ENCODE results near the gene BCAS3.

BCAS3 gene

DNA sequence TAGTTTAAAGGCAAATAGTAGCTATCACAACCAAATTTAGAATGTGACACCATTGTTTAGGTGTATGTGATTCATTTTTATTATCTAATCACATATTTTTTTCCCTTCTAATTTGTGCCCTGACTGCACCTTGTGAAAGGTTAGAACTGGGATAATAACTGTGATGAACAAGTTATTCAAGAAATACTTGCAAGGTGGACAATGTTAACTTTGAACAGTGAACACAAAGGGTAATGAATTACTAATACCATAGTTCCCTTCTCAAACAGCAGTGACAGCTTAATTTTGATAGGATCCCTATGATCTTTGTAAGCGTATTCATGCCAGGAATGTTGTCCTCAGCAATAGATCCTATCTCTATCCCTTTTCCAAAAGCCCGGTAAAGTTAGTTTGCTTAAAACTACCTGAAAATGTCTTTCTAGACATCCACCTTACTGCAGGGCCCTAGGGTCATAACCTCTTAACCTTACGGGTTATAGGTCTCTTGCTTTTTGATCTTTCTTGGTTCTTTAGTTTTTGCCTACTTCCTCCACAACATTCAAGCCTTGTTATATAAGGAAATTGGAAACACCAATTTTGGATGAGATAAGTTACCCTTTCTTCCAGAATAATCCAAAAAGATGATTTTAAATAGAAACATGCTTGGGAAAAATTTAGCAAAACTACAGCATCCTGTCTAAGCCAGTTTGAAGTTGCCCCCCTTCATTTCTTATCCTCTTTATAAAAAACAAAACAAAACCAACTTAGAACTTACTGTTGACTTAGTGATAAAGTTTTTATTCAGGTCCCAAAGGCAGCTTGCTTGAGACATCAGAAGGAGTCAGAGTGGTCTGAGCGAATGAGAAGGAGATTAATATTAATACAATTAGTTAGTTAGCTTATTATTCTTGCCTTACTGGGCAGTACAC lies 522.0 kb downstream of the BCAS3 start:
- Histone ChIP-seq H3K27ac (ENCODE audit: low read length) (no peak overlapping the region), H3K36me3 (replicated peaks; ENCODE audit: low read depth, low read length) (no peaks in the 10 kb centered on the region), H3K4me3 (ENCODE audit: low read length) (no peak overlapping the region), H4K20me1 (ENCODE audit: insufficient read depth, low read length) (no peaks in the 10 kb centered on the region), H3K9me3 (ENCODE audit: insufficient read depth, low read length) (no peaks in the 10 kb centered on the region), H3K79me2 (ENCODE audit: low read length) (no peaks in the 10 kb centered on the region), H3K27me3 (ENCODE audit: low read depth, low read length) (peaks cover 7% of the 10 kb centered on the region; the same call in 1 of the 2 replicates), H3K4me2 (ENCODE audit: low read length) (no peak overlapping the region), H2AFZ (ENCODE audit: low read depth, low read length) (no peak overlapping the region), H3K9ac (ENCODE audit: low read length) (no peak overlapping the region), H3K4me1 (ENCODE audit: low read length) (no peaks in the 10 kb centered on the region)
- TF ChIP-seq EZH2phosphoT487 (IDR thresholded peaks at IDR 0.05; ENCODE audit: low read depth) (no peak), CTCF (IDR thresholded peaks at IDR 0.05; ENCODE audit: low read depth, low read length) (no peak)

GRCh38 chr17:61200339-61200715 lies 522.7 kb downstream of the BCAS3 start:
- Histone ChIP-seq H3K4me2 (ENCODE audit: low read length) (no peak overlapping the region), H2AFZ (ENCODE audit: low read depth, low read length) (no peak overlapping the region), H3K9ac (ENCODE audit: low read length) (no peak overlapping the region), H3K27ac (ENCODE audit: low read length) (no peak overlapping the region), H3K4me1 (ENCODE audit: low read length) (peaks cover 3% of the 10 kb centered on the region), H3K4me3 (ENCODE audit: low read length) (no peak overlapping the region), H4K20me1 (ENCODE audit: insufficient read depth, low read length) (no peaks in the 10 kb centered on the region), H3K9me3 (ENCODE audit: insufficient read depth, low read length) (no peaks in the 10 kb centered on the region), H3K79me2 (ENCODE audit: low read length) (no peaks in the 10 kb centered on the region), H3K36me3 (replicated peaks; ENCODE audit: low read depth, low read length) (no peaks in the 10 kb centered on the region), H3K27me3 (ENCODE audit: low read depth, low read length) (peaks cover 7% of the 10 kb centered on the region; the same call in 1 of the 2 replicates)
- TF ChIP-seq EZH2phosphoT487 (IDR thresholded peaks at IDR 0.05; ENCODE audit: low read depth) (no peak), CTCF (IDR thresholded peaks at IDR 0.05; ENCODE audit: low read depth, low read length) (no peak)

GRCh38 chr17:61201211-61201610 lies 523.6 kb downstream of the BCAS3 start:
- Histone ChIP-seq H3K9ac (ENCODE audit: low read length) (no peak overlapping the region), H3K27ac (ENCODE audit: low read length) (no peak overlapping the region), H4K20me1 (ENCODE audit: insufficient read depth, low read length) (no peaks in the 10 kb centered on the region), H3K27me3 (ENCODE audit: low read depth, low read length) (peaks cover 3% of the 10 kb centered on the region; the same call in 1 of the 2 replicates), H3K4me3 (ENCODE audit: low read length) (no peak overlapping the region), H3K4me2 (ENCODE audit: low read length) (no peak overlapping the region), H3K79me2 (ENCODE audit: low read length) (no peaks in the 10 kb centered on the region), H3K4me1 (ENCODE audit: low read length) (peaks cover 12% of the 10 kb centered on the region), H3K9me3 (ENCODE audit: insufficient read depth, low read length) (no peaks in the 10 kb centered on the region), H2AFZ (ENCODE audit: low read depth, low read length) (no peak overlapping the region), H3K36me3 (replicated peaks; ENCODE audit: low read depth, low read length) (no peaks in the 10 kb centered on the region)
- no peak for TF ChIP-seq CTCF (IDR thresholded peaks at IDR 0.05; ENCODE audit: low read depth, low read length)
- no peak for TF ChIP-seq EZH2phosphoT487 (IDR thresholded peaks at IDR 0.05; ENCODE audit: low read depth)

DNA sequence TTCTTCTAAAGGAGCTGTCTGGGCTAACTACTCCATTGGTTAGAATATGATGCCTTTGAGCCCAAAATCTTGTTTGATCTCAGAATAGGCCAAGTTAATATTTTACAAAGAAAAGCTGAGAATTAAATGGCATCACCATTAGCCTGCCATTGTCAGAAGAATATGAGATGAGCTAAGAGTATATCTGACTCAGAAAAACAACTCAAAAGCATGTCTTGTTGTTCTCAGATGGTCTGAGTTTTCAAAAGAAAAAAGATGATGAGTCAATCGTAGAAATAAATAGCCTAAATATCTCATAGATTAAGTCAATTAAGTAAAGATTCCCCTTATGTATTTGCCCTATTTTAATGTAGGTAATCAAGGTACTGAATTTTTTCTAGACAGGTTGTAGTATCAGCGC lies 524.9 kb downstream of the BCAS3 start:
- Histone ChIP-seq H3K36me3 (replicated peaks; ENCODE audit: low read depth, low read length) (no peaks in the 10 kb centered on the region), H3K27ac (ENCODE audit: low read length) (no peak overlapping the region), H3K4me2 (ENCODE audit: low read length) (no peak overlapping the region), H3K27me3 (ENCODE audit: low read depth, low read length) (peaks cover 3% of the 10 kb centered on the region; the same call in 1 of the 2 replicates), H3K4me3 (ENCODE audit: low read length) (no peak overlapping the region), H3K79me2 (ENCODE audit: low read length) (no peaks in the 10 kb centered on the region), H3K4me1 (ENCODE audit: low read length) (peaks cover 20% of the 10 kb centered on the region), H4K20me1 (ENCODE audit: insufficient read depth, low read length) (no peaks in the 10 kb centered on the region), H3K9ac (ENCODE audit: low read length) (no peak overlapping the region), H3K9me3 (ENCODE audit: insufficient read depth, low read length) (no peaks in the 10 kb centered on the region), H2AFZ (ENCODE audit: low read depth, low read length) (no peak overlapping the region)
- TF ChIP-seq EZH2phosphoT487 (IDR thresholded peaks at IDR 0.05; ENCODE audit: low read depth) (no peak), CTCF (IDR thresholded peaks at IDR 0.05; ENCODE audit: low read depth, low read length) (no peak)

Measured in OCI-LY3 (cell line).